K562 (cell line): ENCODE results near the gene ATCAY. TPM values are rescaled to one million over a fixed set of nuclear protein-coding genes. Genes with fewer than 3 reads are reported as not detected.

Experiments used
- ATAC-seq: fragments of 200-7000 bp; cut with Tn5 transposase; 3 replicates; pipeline ENCODE4 v1.9.1; 2020; ENCODE audit warnings: moderate library complexity
- BruUV-seq: library from RNA; stranded (reverse); fragments of 400-500 nt; replicated peaks from 2 replicates; lab custom pipeline; 2021; lab: Mats Ljungman, UMichigan
- CTCF ChIA-PET: fragments of 300-600 bp; formaldehyde crosslinking; extraction: SDS; loops from one replicate; lab custom pipeline; 2021; ENCODE audit warnings: low intra/inter-chr PET ratio; lab: Yijun Ruan, JAX
- POLR2A ChIA-PET: fragments of 300-600, 350-650 bp; sonication (Branson Sonifier 250); formaldehyde crosslinking; extraction: SDS; loops from one replicate; lab custom pipeline; 2021; ENCODE audit warnings: antibody characterized with exemption, inconsistent platforms; lab: Yijun Ruan, JAX
- DNase-seq, 4 experiments: peaks; one replicate each; pipeline versions ENCODE4 v3.0.0 to v3.0.0-alpha.2; 2011 to 2018; ENCODE audit warnings: low spot score in 3 of 4, mixed read lengths in 3 of 4; ENCODE audit errors: extremely low read depth in 1 of 4
- FAIRE-seq: peaks from 2 replicates; lab custom pipeline; 2011; peaks lifted over from hg19 to GRCh38; lab: Jason Lieb, UNC
- H2AFZ ChIP-seq: 2 replicates; pipeline ENCODE4 v1.6.0; 2011; ENCODE audit warnings: low read depth, low read length, control low read depth, inconsistent platforms
- H3K27ac ChIP-seq: fragments of 200-600 bp; 3 replicates; pipeline ENCODE4 v1.8.0; 2011; ENCODE audit warnings: low read depth, mild to moderate bottlenecking, control low read depth, inconsistent platforms, low read length, moderate library complexity, mixed read lengths; ENCODE audit errors: extremely low read depth
- H3K27me3 ChIP-seq, 2 experiments: fragments of 300-600 bp in 1 of 2; 2 replicates in 1 of 2; 3 replicates in 1 of 2; pipeline versions ENCODE4 v1.6.0 to v1.8.0; 2011; ENCODE audit warnings: inconsistent platforms in 2 of 2, low read length in 2 of 2, mild to moderate bottlenecking in 1 of 2, mixed read lengths in 1 of 2, moderate library complexity in 1 of 2; ENCODE audit not compliant: control insufficient read depth in 2 of 2, insufficient read depth in 2 of 2
- H3K36me3 ChIP-seq: fragments of 300-600 bp; 3 replicates; pipeline ENCODE4 v1.8.0; 2011; ENCODE audit warnings: mild to moderate bottlenecking, low read length, inconsistent platforms; ENCODE audit not compliant: control insufficient read depth, insufficient read depth
- H3K4me1 ChIP-seq, 2 experiments: fragments of 200-600 bp in 1 of 2; replicated peaks in 1 of 2; 2 replicates in 1 of 2; 3 replicates in 1 of 2; pipeline versions ENCODE4 v1.5.1 to v1.8.0; 2011; ENCODE audit warnings: inconsistent platforms in 2 of 2, low read length in 2 of 2, mild to moderate bottlenecking in 1 of 2, mixed read lengths in 1 of 2, moderate library complexity in 1 of 2; ENCODE audit not compliant: control insufficient read depth in 2 of 2, insufficient read depth in 2 of 2
- H3K4me2 ChIP-seq: 2 replicates; pipeline ENCODE4 v1.6.1; 2011; ENCODE audit warnings: low read length, control low read depth, inconsistent platforms, mixed read lengths; ENCODE audit not compliant: insufficient read depth
- H3K4me3 ChIP-seq: fragments of 200-600 bp; sonication (generic), shearing (Covaris generic); 2 replicates; pipeline ENCODE4 v1.5.1; 2016; ENCODE audit warnings: control low read depth, inconsistent platforms
- H3K79me2 ChIP-seq: fragments of 200-600 bp; 3 replicates; pipeline ENCODE4 v1.8.0; 2011; ENCODE audit warnings: low read length, inconsistent platforms; ENCODE audit not compliant: control insufficient read depth, insufficient read depth
- H3K9ac ChIP-seq, 2 experiments: 2 replicates each; pipeline versions ENCODE4 v1.6.0 to v1.6.1; 2011; ENCODE audit warnings: low read depth in 2 of 2, low read length in 2 of 2, control low read depth in 1 of 2, inconsistent platforms in 1 of 2, mild to moderate bottlenecking in 1 of 2, mixed read lengths in 1 of 2; ENCODE audit not compliant: insufficient read depth in 1 of 2
- H3K9me1 ChIP-seq: one replicate; pipeline ENCODE4 v1.6.0; 2011; ENCODE audit warnings: inconsistent platforms, mild to moderate bottlenecking, low read length, moderate library complexity; ENCODE audit not compliant: control insufficient read depth, insufficient read depth
- H3K9me3 ChIP-seq: replicated peaks from 2 replicates; pipeline ENCODE4 v1.5.1; 2011; ENCODE audit warnings: low read depth, low read length, inconsistent platforms; ENCODE audit not compliant: control insufficient read depth, insufficient read depth
- H4K20me1 ChIP-seq: replicated peaks from 2 replicates; pipeline ENCODE4 v1.6.1; 2011; ENCODE audit warnings: low read length, inconsistent platforms, mixed read lengths; ENCODE audit not compliant: control insufficient read depth, insufficient read depth
- CREB3 ChIP-seq: fragments of 450-650 bp; conservative IDR thresholded peaks from 2 replicates; pipeline ENCODE4 v1.6.1; 2016; ENCODE audit warnings: missing genetic modification characterization, low read depth, mild to moderate bottlenecking, missing compliant biosample characterization, moderate library complexity
- HBP1 ChIP-seq: fragments of 450-650 bp; formaldehyde crosslinking; IDR thresholded peaks from 2 replicates; pipeline ENCODE4 v1.4.0; 2022; ENCODE audit warnings: missing genetic modification characterization
- HOMEZ ChIP-seq: fragments of 250-450 bp; sonication (Bioruptor Pico); IDR thresholded peaks from 2 replicates; pipeline ENCODE4 v1.4.0; 2020; ENCODE audit warnings: mild to moderate bottlenecking, moderate library complexity
- IRF1 ChIP-seq: sonication (generic); formaldehyde crosslinking; IDR thresholded peaks from 2 replicates; pipeline ENCODE4 v1.8.0; 2022; ENCODE audit warnings: missing genetic modification reagents, mild to moderate bottlenecking, borderline replicate concordance
- LARP7 ChIP-seq: fragments of 450-650 bp; IDR thresholded peaks from 2 replicates; pipeline ENCODE4 v1.6.1; 2016
- MITF ChIP-seq: IDR thresholded peaks from 2 replicates; pipeline ENCODE4 v1.6.1; 2014; ENCODE audit warnings: antibody characterized with exemption
- NR2F6 ChIP-seq: fragments of 450-650 bp; formaldehyde crosslinking; IDR thresholded peaks from 2 replicates; pipeline ENCODE4 v1.4.0; 2020; ENCODE audit warnings: mild to moderate bottlenecking
- TCF7L2 ChIP-seq: fragments of 150-350 bp; IDR thresholded peaks from 2 replicates; pipeline ENCODE4 v1.6.1; 2016; ENCODE audit warnings: low read depth, mild to moderate bottlenecking, low read length, moderate library complexity
- ZNF121 ChIP-seq: sonication (generic); formaldehyde crosslinking; conservative IDR thresholded peaks from 2 replicates; pipeline ENCODE4 v1.8.0; 2022; ENCODE audit warnings: missing genetic modification reagents
- ZNF175 ChIP-seq: fragments of 200-800 bp; sonication (Bioruptor generic); IDR thresholded peaks from 2 replicates; pipeline ENCODE4 v1.6.1; 2016; ENCODE audit warnings: low read depth, mild to moderate bottlenecking, missing genetic modification characterization, missing compliant biosample characterization
- ZNF449 ChIP-seq: fragments of 250-450 bp; sonication (Bioruptor Pico); IDR thresholded peaks from 2 replicates; pipeline ENCODE4 v1.8.0; 2022; ENCODE audit warnings: moderate library complexity, mild to moderate bottlenecking, inconsistent platforms
- ZNF507 ChIP-seq: conservative IDR thresholded peaks from 2 replicates; pipeline ENCODE4 v1.6.1; 2017; ENCODE audit warnings: missing genetic modification characterization, missing compliant biosample characterization
- WGBS: fragments of 100-300 bp; shearing (Covaris generic); methylation state at CpG from one replicate; pipeline ENCODE4 v1.1.6; 2016; ENCODE audit warnings: low coverage, mixed read lengths; ENCODE audit not compliant: insufficient coverage; ENCODE audit errors: missing lambda C conversion rate; 5-methylcytosine and 5-hydroxymethylcytosine counted together
- in situ Hi-C: fragments of 300-500 bp; cut with MboI; formaldehyde crosslinking; loops from 4 replicates; pipeline ENCODE4 v1.15.0; 2018; ENCODE audit warnings: inconsistent platforms, mixed read lengths
- intact Hi-C: fragments of 100-400 bp; cut with micrococcal nuclease; formaldehyde crosslinking; loops from 2 replicates; pipeline ENCODE4 v1.14.2; 2022
- polyA plus RNA-seq, 8 experiments: library from polyadenylated mRNA; depleted of rRNA in 4 of 8; stranded (reverse) in 5 of 8; unstranded in 3 of 8; fragments of >200 nt; fragmentation: Nextera tagmentation in 2 of 8; fragmentation: Illumina TruSeq in 1 of 8; extraction: Ambion mirVana in 2 of 8; extraction: Trizol in 1 of 8; gene quantifications; 2 replicates each; pipeline versions ENCODE4 v1.2.1 to v1.2.3, GENCODE V29; 2011 to 2014; ENCODE audit warnings: inconsistent platforms in 1 of 8, missing spikeins in 1 of 8
- total RNA-seq, 7 experiments: library from RNA; depleted of rRNA in 6 of 7; stranded (reverse); fragments of >200 nt in 6 of 7; fragmentation: Illumina TruSeq in 2 of 7; extraction: Trizol in 2 of 7; gene quantifications; 2 replicates each; pipeline versions ENCODE4 v1.2.1 to v1.2.3, GENCODE V29; 2011 to 2021; ENCODE audit warnings: low replicate concordance in 1 of 7

The ATCAY gene
- total and polyA plus RNA-seq, 9 of the 15 experiments (the other 6 are each of a cell fraction or from before 2014, with no cell fraction given), result not detected

GRCh38 chr19:3844596-3844995, 35.9 kb upstream of the ATCAY start:
- H3K9ac ChIP-seq, result 0 out of 4 replicates have a peak overlapping the region, but pooled peaks of 1 of the 2 experiments have one; percentile 19
- H3K36me3 ChIP-seq, result no peaks in the 10 kb centered on the region
- H3K79me2 ChIP-seq, result no peaks in the 10 kb centered on the region
- no TSS peak for BruUV-seq
- H3K9me1 ChIP-seq, result no peaks in the 10 kb centered on the region
- FAIRE-seq (no peak), DNase-seq (no peak), ATAC-seq (no peak)
- ChIA-PET CTCF (no interaction called here), POLR2A (no interaction called here)
- no peak overlapping the region for H2AFZ ChIP-seq
- TF ChIP-seq NR2F6 (CRISPR knock-in tag) (no peak), IRF1 (no peak), ZNF449 (CRISPR knock-in tag) (no peak), MITF (no peak), ZNF175 (CRISPR knock-in tag) (no peak), HBP1 (no peak), CREB3 (tag) (no peak), TCF7L2 (no peak), ZNF507 (tag) (no peak), HOMEZ (CRISPR knock-in tag) (no peak), ZNF121 (CRISPR knock-in tag) (no peak), LARP7 (no peak)
- peaks cover 15 to 18% of the 10 kb centered on the region in 2 experiments for H3K4me1 ChIP-seq
- H3K27ac ChIP-seq, result no peak overlapping the region
- no peak overlapping the region for H3K4me3 ChIP-seq
- no peaks in the 10 kb centered on the region for H4K20me1 ChIP-seq
- in situ Hi-C loops, result no loop called here
- H3K27me3 ChIP-seq, result no peaks in the 10 kb centered on the region
- WGBS, result 50% methylated on average over 5 of the region's 5 CpGs
- no peak overlapping the region for H3K4me2 ChIP-seq
- intact Hi-C loops, result loop anchor here (10.0 kb wide), 1 partner anchor 60 kb away; the partner anchor contains the start of gene MATK
- no peaks in the 10 kb centered on the region for H3K9me3 ChIP-seq
